IMR-90 (cell line): Measurements from ENCODE around the gene NFYC.

Experiments used
- CEBPB ChIP-seq: IDR thresholded peaks from 2 replicates; pipeline ENCODE4 v1.6.1; 2012; ENCODE audit warnings: low read depth, low read length, improper control_type of control experiment
- POLR2A ChIP-seq: IDR thresholded peaks from 2 replicates; pipeline ENCODE4 v1.6.1; 2012; ENCODE audit warnings: mild to moderate bottlenecking, low read depth, low read length
- TF ChIP-seq, protein P1 (sequence below): conservative IDR thresholded peaks from 2 replicates; pipeline ENCODE4 v1.5.1; 2012; ENCODE audit warnings: mild to moderate bottlenecking, low read depth, low read length, improper control_type of control experiment

DNA sequence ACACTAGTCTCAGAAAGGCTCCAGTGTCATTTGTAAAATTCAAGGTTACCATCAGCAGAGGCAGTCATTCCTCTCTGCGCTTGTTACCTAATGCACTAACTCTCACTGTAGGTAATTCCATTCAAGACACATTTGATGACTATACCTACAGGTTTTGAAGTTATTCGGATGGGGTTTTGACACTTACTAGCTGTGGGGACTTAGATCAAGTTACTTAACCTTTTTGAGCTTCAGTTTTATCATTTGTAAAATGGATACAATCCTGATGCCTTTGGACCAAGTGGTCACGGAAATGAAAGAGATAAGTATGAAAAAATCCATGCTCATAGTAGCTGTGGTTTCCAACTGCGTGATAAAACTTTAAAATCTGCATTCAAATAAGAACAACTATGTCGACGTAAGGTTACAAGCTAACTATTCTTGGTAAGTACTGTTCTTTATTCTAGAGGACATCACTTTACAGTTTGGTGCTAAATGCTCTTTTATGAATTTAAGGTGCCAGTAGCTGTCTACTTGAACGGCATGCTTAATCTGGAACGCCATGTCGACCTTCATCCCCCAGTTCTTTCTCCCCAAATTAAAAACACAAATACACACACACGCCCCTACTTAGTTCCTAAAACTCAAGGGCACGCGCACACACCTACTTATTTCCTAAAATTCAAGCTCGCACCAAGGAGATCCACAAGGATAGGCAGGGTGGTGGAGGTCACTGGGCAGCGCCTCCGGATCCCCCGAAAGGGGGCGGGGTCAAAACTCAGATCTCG lies 550 bp upstream of the NFYC start:
- TF ChIP-seq, protein P1, sequence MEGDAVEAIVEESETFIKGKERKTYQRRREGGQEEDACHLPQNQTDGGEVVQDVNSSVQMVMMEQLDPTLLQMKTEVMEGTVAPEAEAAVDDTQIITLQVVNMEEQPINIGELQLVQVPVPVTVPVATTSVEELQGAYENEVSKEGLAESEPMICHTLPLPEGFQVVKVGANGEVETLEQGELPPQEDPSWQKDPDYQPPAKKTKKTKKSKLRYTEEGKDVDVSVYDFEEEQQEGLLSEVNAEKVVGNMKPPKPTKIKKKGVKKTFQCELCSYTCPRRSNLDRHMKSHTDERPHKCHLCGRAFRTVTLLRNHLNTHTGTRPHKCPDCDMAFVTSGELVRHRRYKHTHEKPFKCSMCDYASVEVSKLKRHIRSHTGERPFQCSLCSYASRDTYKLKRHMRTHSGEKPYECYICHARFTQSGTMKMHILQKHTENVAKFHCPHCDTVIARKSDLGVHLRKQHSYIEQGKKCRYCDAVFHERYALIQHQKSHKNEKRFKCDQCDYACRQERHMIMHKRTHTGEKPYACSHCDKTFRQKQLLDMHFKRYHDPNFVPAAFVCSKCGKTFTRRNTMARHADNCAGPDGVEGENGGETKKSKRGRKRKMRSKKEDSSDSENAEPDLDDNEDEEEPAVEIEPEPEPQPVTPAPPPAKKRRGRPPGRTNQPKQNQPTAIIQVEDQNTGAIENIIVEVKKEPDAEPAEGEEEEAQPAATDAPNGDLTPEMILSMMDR, result no peak
- TF ChIP-seq CEBPB (no peak), POLR2A (no peak)
